Measurements from ENCODE around the gene TARS3.

TARS3 gene

DNA sequence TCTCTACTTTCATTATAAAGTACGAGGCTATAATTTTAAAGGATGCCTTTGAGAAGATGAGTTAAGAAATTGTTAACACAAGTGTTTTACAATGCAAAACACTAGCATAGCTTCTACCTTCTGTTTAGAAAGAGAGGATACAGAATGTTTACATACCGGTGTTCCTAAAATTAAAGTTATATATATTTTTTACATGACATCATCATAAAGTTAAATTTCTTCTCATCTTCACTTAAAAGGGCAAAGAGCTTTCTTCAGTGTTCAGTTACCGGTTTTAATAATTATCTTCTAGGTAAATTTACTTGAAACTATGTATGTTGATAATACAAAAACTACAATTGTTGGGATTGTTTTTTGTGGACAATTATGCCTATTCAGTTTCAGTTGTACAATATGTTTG, 39.4 kb downstream of the TARS3 start:
- Histone ChIP-seq H3K18ac (ENCODE audit: low read length) (no peak overlapping the region), H2BK5ac (ENCODE audit: low read length) (no peak overlapping the region), H3K9ac (ENCODE audit: low read length) (no peak overlapping the region), H3K79me2 (ENCODE audit: control insufficient read depth, insufficient read depth, low read length) (no peaks in the 10 kb centered on the region), H3K36me3 (ENCODE audit: control insufficient read depth, insufficient read depth, low read length) (no peaks in the 10 kb centered on the region), H2BK15ac (replicated peaks; ENCODE audit: low read depth) (no peak overlapping the region), H3K4me2 (ENCODE audit: low read length) (no peak overlapping the region), H2BK120ac (ENCODE audit: low read depth, low read length) (no peak overlapping the region), H3K23ac (ENCODE audit: low read length) (no peak overlapping the region), H2AK5ac (ENCODE audit: low read length) (no peak overlapping the region), H3K56ac (ENCODE audit: low read length) (no peak overlapping the region), H3K79me1 (ENCODE audit: low read length) (no peaks in the 10 kb centered on the region), H3K4ac (ENCODE audit: low read depth, low read length) (no peak overlapping the region), H3K4me3 (ENCODE audit: low read length) (no peak overlapping the region), H3K27me3 (ENCODE audit: insufficient read depth, low read length, poor library complexity) (no peaks in the 10 kb centered on the region), H3K27ac (ENCODE audit: low read depth, low read length) (no peak overlapping the region), H4K5ac (ENCODE audit: low read length) (no peak overlapping the region), H4K8ac (ENCODE audit: low read depth, low read length) (no peak overlapping the region), H3K4me1 (ENCODE audit: control insufficient read depth, low read depth, low read length) (no peaks in the 10 kb centered on the region)
- WGBS (ENCODE audit: extremely low coverage, insufficient coverage, low lambda C conversion rate), result no CpG with 5 or more reads among the region's 3 CpGs
- no peak for DNase-seq

DNA sequence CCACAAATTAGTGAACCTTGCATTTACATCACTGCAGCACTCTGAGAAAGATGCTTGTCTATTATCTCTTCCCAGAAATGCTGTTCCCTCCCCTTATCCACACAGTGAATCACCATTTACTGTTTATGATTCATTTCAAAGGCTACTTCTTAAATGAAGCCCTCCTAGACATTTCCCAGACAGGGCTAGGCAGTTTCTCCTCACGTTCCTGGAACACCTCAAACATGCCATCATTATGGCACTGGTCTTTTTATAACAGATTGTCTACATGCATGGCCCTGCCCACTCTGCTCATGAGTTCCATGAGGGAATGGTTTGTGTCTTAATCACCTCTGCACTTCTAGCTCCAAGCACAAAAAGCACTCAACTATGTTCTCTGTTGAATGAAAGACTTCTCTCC, 39.9 kb downstream of the TARS3 start:
- H3K18ac ChIP-seq (ENCODE audit: low read length), result no peak overlapping the region
- no peak overlapping the region for H2AK5ac ChIP-seq (ENCODE audit: low read length)
- H3K23ac ChIP-seq (ENCODE audit: low read length), result no peak overlapping the region
- H2BK120ac ChIP-seq (ENCODE audit: low read depth, low read length), result no peak overlapping the region
- no peak overlapping the region for H2BK15ac ChIP-seq (replicated peaks; ENCODE audit: low read depth)
- no peak overlapping the region for H3K4ac ChIP-seq (ENCODE audit: low read depth, low read length)
- H4K8ac ChIP-seq (ENCODE audit: low read depth, low read length), result no peak overlapping the region
- no peaks in the 10 kb centered on the region for H3K79me1 ChIP-seq (ENCODE audit: low read length)
- H3K56ac ChIP-seq (ENCODE audit: low read length), result no peak overlapping the region
- no peaks in the 10 kb centered on the region for H3K27me3 ChIP-seq (ENCODE audit: insufficient read depth, low read length, poor library complexity)
- no peak overlapping the region for H2BK5ac ChIP-seq (ENCODE audit: low read length)
- no peak overlapping the region for H4K5ac ChIP-seq (ENCODE audit: low read length)
- WGBS (ENCODE audit: extremely low coverage, insufficient coverage, low lambda C conversion rate), result no CpG with 5 or more reads among the region's 1 CpG
- no peak overlapping the region for H3K4me3 ChIP-seq (ENCODE audit: low read length)
- no peak overlapping the region for H3K27ac ChIP-seq (ENCODE audit: low read depth, low read length)
- H3K9ac ChIP-seq (ENCODE audit: low read length), result no peak overlapping the region
- no peaks in the 10 kb centered on the region for H3K36me3 ChIP-seq (ENCODE audit: control insufficient read depth, insufficient read depth, low read length)
- H3K4me1 ChIP-seq (ENCODE audit: control insufficient read depth, low read depth, low read length), result no peaks in the 10 kb centered on the region
- H3K4me2 ChIP-seq (ENCODE audit: low read length), result no peak overlapping the region
- no peak for DNase-seq
- no peaks in the 10 kb centered on the region for H3K79me2 ChIP-seq (ENCODE audit: control insufficient read depth, insufficient read depth, low read length)

DNA sequence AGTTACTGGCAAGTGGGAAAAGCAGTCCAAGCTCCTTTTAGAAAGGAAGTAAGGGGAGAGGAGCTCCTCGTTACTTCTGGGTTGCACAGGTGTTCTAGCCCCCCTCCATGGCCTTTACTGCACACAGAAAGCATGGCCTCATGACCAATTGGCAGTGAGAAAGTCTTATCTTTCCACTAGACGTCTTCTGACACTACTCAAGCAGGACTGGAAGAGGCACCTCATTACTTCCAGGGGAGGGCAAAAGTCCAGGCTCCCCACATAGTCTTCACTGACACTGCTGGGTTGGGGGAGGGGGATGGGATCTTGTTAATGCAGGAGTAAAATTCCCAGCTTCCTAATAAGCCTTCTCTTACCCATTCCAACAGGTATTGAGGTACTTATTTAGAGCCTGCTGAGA, 44.5 kb downstream of the TARS3 start:
- Histone ChIP-seq H2AK5ac (ENCODE audit: low read length) (no peak overlapping the region), H3K4me1 (ENCODE audit: control insufficient read depth, low read depth, low read length) (no peaks in the 10 kb centered on the region), H3K18ac (ENCODE audit: low read length) (no peak overlapping the region), H3K79me1 (ENCODE audit: low read length) (no peaks in the 10 kb centered on the region), H3K79me2 (ENCODE audit: control insufficient read depth, insufficient read depth, low read length) (no peaks in the 10 kb centered on the region), H2BK5ac (ENCODE audit: low read length) (no peak overlapping the region), H3K36me3 (ENCODE audit: control insufficient read depth, insufficient read depth, low read length) (no peaks in the 10 kb centered on the region), H3K9ac (ENCODE audit: low read length) (no peak overlapping the region), H3K4me3 (ENCODE audit: low read length) (no peak overlapping the region), H3K27ac (ENCODE audit: low read depth, low read length) (no peak overlapping the region), H2BK15ac (replicated peaks; ENCODE audit: low read depth) (no peak overlapping the region), H3K27me3 (ENCODE audit: insufficient read depth, low read length, poor library complexity) (no peaks in the 10 kb centered on the region), H3K4me2 (ENCODE audit: low read length) (no peak overlapping the region), H3K23ac (ENCODE audit: low read length) (no peak overlapping the region), H4K8ac (ENCODE audit: low read depth, low read length) (no peak overlapping the region), H3K56ac (ENCODE audit: low read length) (no peak overlapping the region), H4K5ac (ENCODE audit: low read length) (no peak overlapping the region), H2BK120ac (ENCODE audit: low read depth, low read length) (no peak overlapping the region), H3K4ac (ENCODE audit: low read depth, low read length) (no peak overlapping the region)
- no peak for DNase-seq
- no CpG with 5 or more reads among the region's 2 CpGs for WGBS (ENCODE audit: extremely low coverage, insufficient coverage, low lambda C conversion rate)

DNA sequence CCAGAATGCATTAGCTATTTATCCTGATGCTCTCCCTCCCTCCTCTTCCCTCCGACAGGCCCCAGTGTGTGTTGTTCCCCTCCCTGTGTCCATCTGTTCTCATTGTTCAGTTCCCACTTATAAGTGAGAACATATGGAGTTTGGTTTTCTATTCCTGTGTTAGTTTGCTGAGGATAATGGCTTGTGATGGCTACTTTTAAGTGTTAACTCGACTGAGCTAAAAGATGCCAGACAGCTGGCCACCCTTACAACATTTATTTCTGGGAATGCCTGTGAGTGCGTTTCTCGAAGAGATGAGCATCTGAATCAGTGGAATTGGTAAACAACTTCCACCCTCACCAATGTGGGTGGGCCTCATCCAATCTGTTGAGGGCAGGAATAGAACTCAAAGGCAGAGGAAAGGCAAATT, 47.3 kb downstream of the TARS3 start:
- no peak overlapping the region for H3K4me2 ChIP-seq (ENCODE audit: low read length)
- H3K4ac ChIP-seq (ENCODE audit: low read depth, low read length), result no peak overlapping the region

DNA sequence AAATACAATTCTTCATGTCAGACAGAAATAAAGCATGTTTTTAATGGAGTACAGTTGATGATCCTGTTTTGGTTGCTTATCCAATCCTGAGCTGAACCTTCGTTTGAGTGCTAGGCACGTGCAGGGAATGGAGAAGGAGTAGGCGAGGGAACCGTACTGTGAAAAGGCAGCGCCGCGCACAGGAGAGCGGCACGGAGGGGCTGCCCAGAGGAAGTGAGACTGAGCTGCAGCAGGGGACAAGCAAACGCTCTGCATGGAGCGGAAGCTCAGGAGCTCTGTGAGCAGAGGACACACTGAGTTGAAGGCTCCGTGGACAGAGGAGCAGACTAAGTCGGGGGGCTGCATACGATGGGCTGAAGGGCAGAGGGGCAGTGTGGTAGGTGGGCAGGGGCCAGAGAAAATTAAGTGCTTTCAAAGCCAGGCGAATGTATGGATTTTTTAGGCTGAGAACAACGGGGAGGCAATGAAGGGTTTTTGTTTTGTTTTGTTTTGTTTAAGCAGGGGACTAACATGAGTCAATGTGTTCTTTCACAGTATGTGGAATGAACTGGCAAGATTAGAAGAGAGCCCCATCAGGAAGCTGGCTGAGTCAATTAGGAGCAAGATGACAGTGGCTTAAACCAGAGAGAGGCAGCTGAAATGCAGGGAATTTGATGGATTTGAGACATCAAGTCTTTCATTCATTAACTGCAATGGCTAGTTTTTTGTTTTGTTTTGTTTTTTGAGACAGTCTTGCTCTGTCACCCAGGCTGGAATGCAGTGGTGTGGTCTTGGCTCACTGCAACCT, 48.3 kb downstream of the TARS3 start:
- Histone ChIP-seq H2AK5ac (ENCODE audit: low read length) (no peak overlapping the region), H3K4me3 (ENCODE audit: low read length) (no peak overlapping the region), H3K4ac (ENCODE audit: low read depth, low read length) (no peak overlapping the region), H2BK5ac (ENCODE audit: low read length) (no peak overlapping the region), H3K27me3 (ENCODE audit: insufficient read depth, low read length, poor library complexity) (no peaks in the 10 kb centered on the region), H4K5ac (ENCODE audit: low read length) (no peak overlapping the region), H3K36me3 (ENCODE audit: control insufficient read depth, insufficient read depth, low read length) (no peaks in the 10 kb centered on the region), H3K27ac (ENCODE audit: low read depth, low read length) (no peak overlapping the region), H3K9ac (ENCODE audit: low read length) (no peak overlapping the region), H3K23ac (ENCODE audit: low read length) (no peak overlapping the region), H3K4me2 (ENCODE audit: low read length) (no peak overlapping the region), H3K79me2 (ENCODE audit: control insufficient read depth, insufficient read depth, low read length) (no peaks in the 10 kb centered on the region), H2BK15ac (replicated peaks; ENCODE audit: low read depth) (no peak overlapping the region), H3K18ac (ENCODE audit: low read length) (no peak overlapping the region), H2BK120ac (ENCODE audit: low read depth, low read length) (no peak overlapping the region), H3K79me1 (ENCODE audit: low read length) (no peaks in the 10 kb centered on the region), H3K4me1 (ENCODE audit: control insufficient read depth, low read depth, low read length) (no peaks in the 10 kb centered on the region), H3K56ac (ENCODE audit: low read length) (no peak overlapping the region), H4K8ac (ENCODE audit: low read depth, low read length) (no peak overlapping the region)
- DNase-seq, result peak; percentile 24
- WGBS (ENCODE audit: extremely low coverage, insufficient coverage, low lambda C conversion rate), result no CpG with 5 or more reads among the region's 16 CpGs

More for the DNA sequence above, 47.3 kb downstream of the TARS3 start:
- no peak overlapping the region for H2AK5ac ChIP-seq (ENCODE audit: low read length)
- H2BK5ac ChIP-seq (ENCODE audit: low read length), result no peak overlapping the region
- no peak overlapping the region for H3K4me3 ChIP-seq (ENCODE audit: low read length)
- no peaks in the 10 kb centered on the region for H3K27me3 ChIP-seq (ENCODE audit: insufficient read depth, low read length, poor library complexity)
- H3K4me1 ChIP-seq (ENCODE audit: control insufficient read depth, low read depth, low read length), result no peaks in the 10 kb centered on the region
- H3K56ac ChIP-seq (ENCODE audit: low read length), result no peak overlapping the region
- no peak overlapping the region for H3K27ac ChIP-seq (ENCODE audit: low read depth, low read length)
- H3K23ac ChIP-seq (ENCODE audit: low read length), result no peak overlapping the region
- no peaks in the 10 kb centered on the region for H3K79me2 ChIP-seq (ENCODE audit: control insufficient read depth, insufficient read depth, low read length)
- H3K18ac ChIP-seq (ENCODE audit: low read length), result no peak overlapping the region
- no peak for DNase-seq
- H4K5ac ChIP-seq (ENCODE audit: low read length), result no peak overlapping the region
- no peaks in the 10 kb centered on the region for H3K79me1 ChIP-seq (ENCODE audit: low read length)
- H2BK120ac ChIP-seq (ENCODE audit: low read depth, low read length), result no peak overlapping the region
- no peak overlapping the region for H3K9ac ChIP-seq (ENCODE audit: low read length)
- no peak overlapping the region for H2BK15ac ChIP-seq (replicated peaks; ENCODE audit: low read depth)
- WGBS (ENCODE audit: extremely low coverage, insufficient coverage, low lambda C conversion rate), result no CpG with 5 or more reads among the region's 4 CpGs
- H3K36me3 ChIP-seq (ENCODE audit: control insufficient read depth, insufficient read depth, low read length), result no peaks in the 10 kb centered on the region
- no peak overlapping the region for H4K8ac ChIP-seq (ENCODE audit: low read depth, low read length)

DNA sequence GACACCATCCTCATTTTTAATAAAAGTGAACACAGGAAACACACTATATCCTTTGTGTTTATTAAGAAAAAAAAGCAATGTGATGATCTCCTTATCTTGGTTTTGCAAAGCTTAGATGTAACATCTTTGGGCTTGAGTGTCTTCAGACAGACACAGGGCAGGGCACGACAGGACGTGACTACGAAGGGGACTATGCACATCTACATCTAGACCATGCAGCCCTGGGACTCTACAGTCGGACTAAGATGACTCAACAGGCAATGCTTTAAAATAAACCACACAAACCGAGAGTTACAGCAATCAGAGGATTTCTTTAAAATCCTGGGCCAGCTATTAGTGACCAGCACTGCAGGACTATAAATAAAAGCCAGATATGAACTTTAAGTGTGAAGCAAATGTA, 49.3 kb downstream of the TARS3 start:
- no peak for DNase-seq
- H3K4me1 ChIP-seq (ENCODE audit: control insufficient read depth, low read depth, low read length), result no peaks in the 10 kb centered on the region
- no peaks in the 10 kb centered on the region for H3K79me2 ChIP-seq (ENCODE audit: control insufficient read depth, insufficient read depth, low read length)
- H2BK5ac ChIP-seq (ENCODE audit: low read length), result no peak overlapping the region
- no peak overlapping the region for H3K27ac ChIP-seq (ENCODE audit: low read depth, low read length)
- H3K9ac ChIP-seq (ENCODE audit: low read length), result no peak overlapping the region
- WGBS (ENCODE audit: extremely low coverage, insufficient coverage, low lambda C conversion rate), result no CpG with 5 or more reads among the region's 5 CpGs
- no peak overlapping the region for H3K4me3 ChIP-seq (ENCODE audit: low read length)
- no peak overlapping the region for H2AK5ac ChIP-seq (ENCODE audit: low read length)
- no peaks in the 10 kb centered on the region for H3K36me3 ChIP-seq (ENCODE audit: control insufficient read depth, insufficient read depth, low read length)
- no peak overlapping the region for H3K4me2 ChIP-seq (ENCODE audit: low read length)
- no peaks in the 10 kb centered on the region for H3K27me3 ChIP-seq (ENCODE audit: insufficient read depth, low read length, poor library complexity)
- no peak overlapping the region for H2BK120ac ChIP-seq (ENCODE audit: low read depth, low read length)
- H3K79me1 ChIP-seq (ENCODE audit: low read length), result no peaks in the 10 kb centered on the region
- H3K56ac ChIP-seq (ENCODE audit: low read length), result no peak overlapping the region
- H4K5ac ChIP-seq (ENCODE audit: low read length), result no peak overlapping the region
- no peak overlapping the region for H3K23ac ChIP-seq (ENCODE audit: low read length)
- no peak overlapping the region for H4K8ac ChIP-seq (ENCODE audit: low read depth, low read length)
- H3K18ac ChIP-seq (ENCODE audit: low read length), result no peak overlapping the region
- H2BK15ac ChIP-seq (replicated peaks; ENCODE audit: low read depth), result no peak overlapping the region
- no peak overlapping the region for H3K4ac ChIP-seq (ENCODE audit: low read depth, low read length)
